A549 treated with CORT108297 at 1 μM for 4 hours (cell line): ENCODE results near the gene ZCCHC7. TPM values are rescaled to one million over a fixed set of nuclear protein-coding genes. Genes with fewer than 3 reads are reported as not detected.

ENCODE experiments used
- total RNA-seq: library from RNA; stranded (reverse); fragments of 200-300 nt; extraction: Qiagen RNA extraction; gene quantifications from 5 replicates; pipeline ENCODE4 v1.2.3, GENCODE V29; 2022

Gene ZCCHC7
- 11.1 to 16.2 TPM (median 12.5 TPM) in 5 replicates for total RNA-seq

GRCh38 chr9:37119907-37120842 is at the start of gene ZCCHC7:
Gene ZCCHC7 (plus strand): TSS chr9:37120574.

Other genes with a start within 250 kb of the ZCCHC7 start
- 0.01 to 0.06 TPM (median 0.02 TPM) in 4 of 5 replicates, not detected in the other for gene PAX5, start 86.3 kb upstream of the ZCCHC7 start, total RNA-seq